H1 (cell line): Measurements from ENCODE around the gene INPP4A. TPM values are rescaled to one million over a fixed set of nuclear protein-coding genes. Genes with fewer than 3 reads are reported as not detected.

Experiments used
- CTCF ChIA-PET: fragments of 300-600 bp; sonication (Branson Sonifier 250); formaldehyde crosslinking; loops from one replicate; lab custom pipeline; 2021; ENCODE audit not compliant: partially characterized antibody; lab: Charles Lee
- POLR2A ChIA-PET: fragments of 300-600 bp; sonication (Branson Sonifier 250); formaldehyde crosslinking; loops from one replicate; lab custom pipeline; 2021; ENCODE audit warnings: inconsistent platforms; ENCODE audit not compliant: partially characterized antibody; lab: Charles Lee
- DNase-seq, 2 experiments: peaks; one replicate each; pipeline versions ENCODE4 v3.0.0 to v3.0.0-alpha.2; 2010 to 2022; ENCODE audit warnings: low spot score in 2 of 2, low read depth in 1 of 2, mixed read lengths in 1 of 2
- FAIRE-seq: peaks from 2 replicates; lab custom pipeline; 2011; peaks lifted over from hg19 to GRCh38; lab: Jason Lieb, UNC
- H2AFZ ChIP-seq: 2 replicates; pipeline ENCODE4 v1.8.1; 2012; ENCODE audit warnings: low read length, inconsistent platforms
- H2AK5ac ChIP-seq: 2 replicates; pipeline ENCODE4 v1.6.1; 2013; ENCODE audit warnings: low read depth, low read length
- H2BK120ac ChIP-seq: replicated peaks from 2 replicates; pipeline ENCODE3; 2013; ENCODE audit warnings: low read depth, low read length, inconsistent platforms
- H2BK12ac ChIP-seq: 2 replicates; pipeline ENCODE4 v1.6.1; 2013; ENCODE audit warnings: low read depth, low read length
- H2BK15ac ChIP-seq: 2 replicates; pipeline ENCODE4 v1.6.1; 2013; ENCODE audit warnings: low read length
- H2BK20ac ChIP-seq: 2 replicates; pipeline ENCODE4 v1.6.1; 2013; ENCODE audit warnings: low read length
- H2BK5ac ChIP-seq: 2 replicates; pipeline ENCODE4 v1.6.1; 2013; ENCODE audit warnings: low read depth, low read length
- H3K14ac ChIP-seq: 2 replicates; pipeline ENCODE4 v1.6.1; 2013; ENCODE audit warnings: inconsistent platforms; ENCODE audit not compliant: insufficient read length
- H3K18ac ChIP-seq: 2 replicates; pipeline ENCODE4 v1.6.1; 2013; ENCODE audit warnings: low read length; ENCODE audit errors: extremely low read depth
- H3K23ac ChIP-seq: 2 replicates; pipeline ENCODE4 v1.6.1; 2013; ENCODE audit warnings: inconsistent platforms; ENCODE audit not compliant: insufficient read length
- H3K23me2 ChIP-seq: 2 replicates; pipeline ENCODE4 v1.6.1; 2013; ENCODE audit warnings: low read depth, low read length
- H3K27ac ChIP-seq: 2 replicates; pipeline ENCODE4 v1.6.1; 2011; ENCODE audit warnings: low read depth, low read length, inconsistent platforms
- H3K27me3 ChIP-seq, 4 experiments: replicated peaks in 1 of 4; 1 replicate in 1 of 4; 2 replicates in 3 of 4; pipeline versions ENCODE4 v1.6.1 to v1.8.1; 2011 to 2013; ENCODE audit warnings: low read length in 3 of 4, mild to moderate bottlenecking in 3 of 4, inconsistent platforms in 2 of 4, mixed read lengths in 2 of 4, moderate library complexity in 1 of 4; ENCODE audit not compliant: control insufficient read depth in 3 of 4, insufficient read depth in 3 of 4; ENCODE audit errors: extremely low read depth in 1 of 4
- H3K36me3 ChIP-seq, 4 experiments: 2 replicates each; pipeline versions ENCODE4 v1.6.1 to v1.8.1; 2011 to 2013; ENCODE audit warnings: mild to moderate bottlenecking in 4 of 4, low read length in 3 of 4, moderate library complexity in 2 of 4, control low read depth in 1 of 4, inconsistent platforms in 1 of 4; ENCODE audit not compliant: insufficient read depth in 4 of 4, control insufficient read depth in 2 of 4
- H3K4ac ChIP-seq: replicated peaks from 2 replicates; pipeline ENCODE3; 2013; ENCODE audit warnings: low read length, low read depth, mixed read lengths, inconsistent platforms; ENCODE audit not compliant: insufficient read length
- H3K4me1 ChIP-seq, 4 experiments: replicated peaks in 1 of 4; 1 replicate in 1 of 4; 2 replicates in 3 of 4; pipeline versions ENCODE4 v1.6.1 to v1.8.1; 2011 to 2013; ENCODE audit warnings: low read length in 3 of 4, inconsistent platforms in 2 of 4, mixed read lengths in 1 of 4; ENCODE audit not compliant: insufficient read depth in 4 of 4, control insufficient read depth in 3 of 4
- H3K4me2 ChIP-seq, 2 experiments: 2 replicates each; pipeline versions ENCODE4 v1.6.1 to v1.8.1; 2011 to 2013; ENCODE audit warnings: low read depth in 2 of 2, low read length in 2 of 2, control low read depth in 1 of 2, inconsistent platforms in 1 of 2, mild to moderate bottlenecking in 1 of 2; ENCODE audit not compliant: insufficient read depth in 1 of 2
- H3K4me3 ChIP-seq, 4 experiments: fragments of 200-600, 300-600 bp in 1 of 4; sonication (generic), shearing (Covaris generic), sonication (Bioruptor Twin) in 1 of 4; 2 replicates each; pipeline versions ENCODE4 v1.5.1 to v1.8.1; 2011 to 2016; ENCODE audit warnings: low read length in 4 of 4, low read depth in 3 of 4, control low read depth in 2 of 4, inconsistent platforms in 2 of 4, mild to moderate bottlenecking in 2 of 4, mixed read lengths in 1 of 4, moderate library complexity in 1 of 4; ENCODE audit not compliant: insufficient read depth in 2 of 4; ENCODE audit errors: extremely low read depth in 1 of 4
- H3K56ac ChIP-seq: replicated peaks from 2 replicates; pipeline ENCODE3; 2013; ENCODE audit warnings: low read depth, mild to moderate bottlenecking, mixed read lengths, low read length, inconsistent platforms; ENCODE audit not compliant: insufficient read length
- H3K79me1 ChIP-seq: 2 replicates; pipeline ENCODE4 v1.6.1; 2013; ENCODE audit warnings: low read depth, low read length, control low read depth
- H3K79me2 ChIP-seq, 2 experiments: 2 replicates each; pipeline versions ENCODE4 v1.6.1 to v1.8.1; 2012 to 2013; ENCODE audit warnings: low read length in 2 of 2, mild to moderate bottlenecking in 2 of 2, inconsistent platforms in 1 of 2; ENCODE audit not compliant: insufficient read depth in 2 of 2, control insufficient read depth in 1 of 2
- H3K9ac ChIP-seq, 4 experiments: replicated peaks in 1 of 4; 1 replicate in 1 of 4; 2 replicates in 3 of 4; pipeline versions ENCODE4 v1.6.1 to v1.8.1; 2011 to 2013; ENCODE audit warnings: low read depth in 3 of 4, low read length in 3 of 4, control low read depth in 2 of 4, mild to moderate bottlenecking in 2 of 4, moderate library complexity in 2 of 4, inconsistent platforms in 1 of 4; ENCODE audit errors: extremely low read depth in 1 of 4
- H3K9me3 ChIP-seq, 2 experiments: 2 replicates each; pipeline versions ENCODE4 v1.6.1 to v1.8.1; 2012 to 2013; ENCODE audit warnings: mild to moderate bottlenecking in 2 of 2, moderate library complexity in 2 of 2, control low read depth in 1 of 2, inconsistent platforms in 1 of 2, low read depth in 1 of 2, low read length in 1 of 2, mixed read lengths in 1 of 2; ENCODE audit not compliant: insufficient read depth in 2 of 2
- H4K20me1 ChIP-seq, 2 experiments: replicated peaks in 1 of 2; 2 replicates each; pipeline versions ENCODE3 to v1.8.1; 2011 to 2013; ENCODE audit warnings: inconsistent platforms in 2 of 2, low read length in 2 of 2, mild to moderate bottlenecking in 1 of 2; ENCODE audit not compliant: insufficient read depth in 2 of 2, control insufficient read depth in 1 of 2
- H4K5ac ChIP-seq: 2 replicates; pipeline ENCODE4 v1.6.1; 2013; ENCODE audit warnings: low read length, low read depth, mixed read lengths, inconsistent platforms; ENCODE audit not compliant: insufficient read length
- H4K8ac ChIP-seq: 2 replicates; pipeline ENCODE4 v1.8.0; 2013; ENCODE audit warnings: mild to moderate bottlenecking, moderate library complexity, low read length, inconsistent platforms; ENCODE audit not compliant: insufficient read depth; ENCODE audit errors: extremely low read depth
- H4K91ac ChIP-seq: replicated peaks from 2 replicates; pipeline ENCODE3; 2013; ENCODE audit warnings: low read length, mixed read lengths, inconsistent platforms; ENCODE audit not compliant: insufficient read length
- ATF3 ChIP-seq: IDR thresholded peaks from 2 replicates; pipeline ENCODE4 v1.6.1; 2011; ENCODE audit warnings: low read depth, mild to moderate bottlenecking, low read length; ENCODE audit not compliant: insufficient read depth
- BRCA1 ChIP-seq: IDR thresholded peaks from 2 replicates; pipeline ENCODE4 v1.6.1; 2012; ENCODE audit warnings: low read depth, low read length, improper control_type of control experiment
- NANOG ChIP-seq: IDR thresholded peaks from 2 replicates; pipeline ENCODE4 v1.6.1; 2011; ENCODE audit warnings: low read length, low read depth, mild to moderate bottlenecking, inconsistent platforms; ENCODE audit not compliant: insufficient read depth, poor library complexity, severe bottlenecking
- TBP ChIP-seq: IDR thresholded peaks from 2 replicates; pipeline ENCODE4 v1.6.1; 2011; ENCODE audit warnings: low read depth, low read length, improper control_type of control experiment
- WGBS, 2 experiments: shearing (Covaris generic) in 1 of 2; methylation state at CpG; one replicate each; pipeline versions ENCODE4 v1.1.6 to v1.1.7; 2013 to 2015; ENCODE audit warnings: low lambda C conversion rate in 2 of 2, mixed read lengths in 2 of 2, inconsistent platforms in 1 of 2, low coverage in 1 of 2, missing lambda C conversion rate in 1 of 2; ENCODE audit not compliant: insufficient replicate concordance in 2 of 2, insufficient coverage in 1 of 2, insufficient read length in 1 of 2; ENCODE audit errors: extremely low coverage in 1 of 2, missing lambda C conversion rate in 1 of 2; 5-methylcytosine and 5-hydroxymethylcytosine counted together
- polyA plus RNA-seq, 7 experiments: library from polyadenylated mRNA; depleted of rRNA in 3 of 7; stranded (reverse) in 5 of 7; unstranded in 2 of 7; fragments of >200 nt in 5 of 7; fragments of 200-250 nt in 2 of 7; gene quantifications; 1 replicate in 5 of 7; 2 replicates in 1 of 7; 4 replicates in 1 of 7; pipeline versions ENCODE4 v1.2.1 to v1.2.3, GENCODE V29; 2011 to 2013; ENCODE audit warnings: missing spikeins in 2 of 7, mixed read lengths in 2 of 7
- total RNA-seq: library from RNA; stranded (reverse); fragmentation: NEBNext Ultra II Directional; extraction: Animal tissue kit (Norgen Biotek cat#: 25700); gene quantifications from 2 replicates; pipeline ENCODE4 v1.2.1, GENCODE V29; 2021

INPP4A gene
- total and polyA plus RNA-seq, 2 of the 8 experiments (the other 6 are each of a cell fraction or from before 2014, with no cell fraction given) = 25.6 to 34.3 TPM

GRCh38 chr2:98461498-98462049, 16.9 kb downstream of the INPP4A start:
- H3K23ac ChIP-seq = no peak overlapping the region
- H3K9ac ChIP-seq = no peak overlapping the region
- H3K4ac ChIP-seq = no peak overlapping the region
- no peak overlapping the region for H3K4me2 ChIP-seq
- ChIA-PET POLR2A (interaction anchor here (1.0 kb wide), 1 partner anchor 9 kb away, joined by 3 read pairs; no protein-coding TSS in a partner anchor), CTCF (interaction anchor here (0.7 to 5.2 kb wide), 6 partner anchors 8 to 85 kb away, joined by 3 to 30 read pairs (median 4); no protein-coding TSS in a partner anchor)
- H4K91ac ChIP-seq = no peak overlapping the region
- H2BK12ac ChIP-seq = peak overlapping the region; percentile 86; the same call in 1 of the 2 replicates
- H3K14ac ChIP-seq = no peak overlapping the region
- no peak overlapping the region for H2BK120ac ChIP-seq
- peaks cover 16 to 37% (median 25%) of the 10 kb centered on the region in 4 experiments for H3K4me1 ChIP-seq
- no peak overlapping the region for H4K8ac ChIP-seq
- no peaks in the 10 kb centered on the region for H3K9me3 ChIP-seq
- H2BK5ac ChIP-seq = no peak overlapping the region
- no peak for DNase-seq
- peak overlapping the region; percentile 87; the same call in 1 of the 2 replicates for H2AK5ac ChIP-seq
- peaks cover 0 to 89% of the 10 kb centered on the region in 2 experiments; a peak in 3 of 4 replicates for H3K79me2 ChIP-seq
- H3K4me3 ChIP-seq = no peak overlapping the region
- H2BK20ac ChIP-seq = peak overlapping the region; percentile 69; the same call in 1 of the 2 replicates
- H3K36me3 ChIP-seq = no peaks in the 10 kb centered on the region
- no peak overlapping the region for H3K27ac ChIP-seq
- H3K23me2 ChIP-seq = no peaks in the 10 kb centered on the region
- H2AFZ ChIP-seq = no peak overlapping the region
- H3K18ac ChIP-seq = no peak overlapping the region
- peaks cover 7 to 22% of the 10 kb centered on the region in 2 experiments for H4K20me1 ChIP-seq
- no peak overlapping the region for H3K56ac ChIP-seq
- FAIRE-seq = no peak
- no peaks in the 10 kb centered on the region for H3K27me3 ChIP-seq
- H2BK15ac ChIP-seq = no peak overlapping the region
- 84% methylated on average over 6 of the region's 6 CpGs; no CpG with 5 or more reads in 1 of the 2 experiments for WGBS, 2 experiments
- no peak overlapping the region for H4K5ac ChIP-seq
- peaks cover 26% of the 10 kb centered on the region for H3K79me1 ChIP-seq
- TF ChIP-seq NANOG (no peak), BRCA1 (no peak), ATF3 (no peak), TBP (no peak)
